ENCODE data around the gene ANKRD9. TPM values are rescaled to one million over a fixed set of nuclear protein-coding genes. Genes with fewer than 3 reads are reported as not detected.

Gene ANKRD9
- total and polyA plus RNA-seq, 10 of the 15 experiments (the other 5 are each of a cell fraction or from before 2014, with no cell fraction given): 0.03 to 3.6 (median 0.49) TPM

DNA sequence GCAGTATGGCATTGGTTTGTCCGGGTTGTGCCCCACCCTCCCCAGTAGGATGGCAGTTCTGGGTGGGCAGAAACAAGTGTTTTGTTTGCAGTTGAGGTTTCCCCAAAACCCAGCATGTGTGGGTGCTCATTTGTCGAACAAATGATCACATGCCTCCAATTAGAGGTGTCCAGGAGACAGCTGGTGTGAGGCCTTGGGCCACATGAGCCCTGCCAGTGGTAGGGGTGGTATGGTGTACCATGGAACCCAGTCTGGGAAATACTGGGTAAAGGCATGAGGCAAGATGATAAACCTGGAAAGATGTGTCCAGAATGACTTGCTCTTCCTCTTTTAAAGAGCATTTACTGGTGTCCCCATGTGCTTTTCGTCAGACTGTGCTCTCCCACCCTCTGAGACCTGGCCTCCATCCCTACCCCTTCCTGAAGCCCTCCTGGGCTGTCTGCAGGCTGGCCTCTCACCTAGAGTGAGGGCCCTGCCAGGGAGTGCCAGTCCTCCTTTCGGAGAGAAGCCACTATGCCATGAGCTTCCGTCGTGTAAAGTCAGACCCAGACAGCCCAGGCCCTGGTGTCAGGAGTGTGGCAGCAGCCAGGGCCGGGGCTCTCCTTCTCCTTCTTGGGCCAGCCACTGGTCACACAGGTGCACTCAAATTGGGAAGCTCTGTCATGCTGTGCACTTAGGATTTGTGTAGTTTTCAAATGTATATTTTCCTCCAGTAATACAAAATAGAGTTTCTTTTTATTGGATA lies 17.6 kb downstream of the ANKRD9 start (continued):
- TF ChIP-seq, protein P1, sequence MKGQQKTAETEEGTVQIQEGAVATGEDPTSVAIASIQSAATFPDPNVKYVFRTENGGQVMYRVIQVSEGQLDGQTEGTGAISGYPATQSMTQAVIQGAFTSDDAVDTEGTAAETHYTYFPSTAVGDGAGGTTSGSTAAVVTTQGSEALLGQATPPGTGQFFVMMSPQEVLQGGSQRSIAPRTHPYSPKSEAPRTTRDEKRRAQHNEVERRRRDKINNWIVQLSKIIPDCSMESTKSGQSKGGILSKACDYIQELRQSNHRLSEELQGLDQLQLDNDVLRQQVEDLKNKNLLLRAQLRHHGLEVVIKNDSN (IDR thresholded peaks at IDR 0.05; ENCODE audit: borderline replicate concordance, extremely low read length, insufficient read depth, low read depth, low read length): no peak
- TF ChIP-seq, protein P2, sequence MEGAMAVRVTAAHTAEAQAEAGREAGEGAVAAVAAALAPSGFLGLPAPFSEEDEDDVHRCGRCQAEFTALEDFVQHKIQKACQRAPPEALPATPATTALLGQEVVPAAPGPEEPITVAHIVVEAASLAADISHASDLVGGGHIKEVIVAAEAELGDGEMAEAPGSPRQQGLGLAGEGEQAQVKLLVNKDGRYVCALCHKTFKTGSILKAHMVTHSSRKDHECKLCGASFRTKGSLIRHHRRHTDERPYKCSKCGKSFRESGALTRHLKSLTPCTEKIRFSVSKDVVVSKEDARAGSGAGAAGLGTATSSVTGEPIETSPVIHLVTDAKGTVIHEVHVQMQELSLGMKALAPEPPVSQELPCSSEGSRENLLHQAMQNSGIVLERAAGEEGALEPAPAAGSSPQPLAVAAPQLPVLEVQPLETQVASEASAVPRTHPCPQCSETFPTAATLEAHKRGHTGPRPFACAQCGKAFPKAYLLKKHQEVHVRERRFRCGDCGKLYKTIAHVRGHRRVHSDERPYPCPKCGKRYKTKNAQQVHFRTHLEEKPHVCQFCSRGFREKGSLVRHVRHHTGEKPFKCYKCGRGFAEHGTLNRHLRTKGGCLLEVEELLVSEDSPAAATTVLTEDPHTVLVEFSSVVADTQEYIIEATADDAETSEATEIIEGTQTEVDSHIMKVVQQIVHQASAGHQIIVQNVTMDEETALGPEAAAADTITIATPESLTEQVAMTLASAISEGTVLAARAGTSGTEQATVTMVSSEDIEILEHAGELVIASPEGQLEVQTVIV (IDR thresholded peaks at IDR 0.05; ENCODE audit: borderline replicate concordance, partially characterized antibody): no peak
- no peak for TF ChIP-seq FOXK2 (IDR thresholded peaks at IDR 0.05)
- TF ChIP-seq, protein P3, sequence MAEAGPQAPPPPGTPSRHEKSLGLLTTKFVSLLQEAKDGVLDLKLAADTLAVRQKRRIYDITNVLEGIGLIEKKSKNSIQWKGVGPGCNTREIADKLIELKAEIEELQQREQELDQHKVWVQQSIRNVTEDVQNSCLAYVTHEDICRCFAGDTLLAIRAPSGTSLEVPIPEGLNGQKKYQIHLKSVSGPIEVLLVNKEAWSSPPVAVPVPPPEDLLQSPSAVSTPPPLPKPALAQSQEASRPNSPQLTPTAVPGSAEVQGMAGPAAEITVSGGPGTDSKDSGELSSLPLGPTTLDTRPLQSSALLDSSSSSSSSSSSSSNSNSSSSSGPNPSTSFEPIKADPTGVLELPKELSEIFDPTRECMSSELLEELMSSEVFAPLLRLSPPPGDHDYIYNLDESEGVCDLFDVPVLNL (IDR thresholded peaks at IDR 0.05; ENCODE audit: low read depth, low read length): no peak

- ChIA-PET POLR2A (no interaction called here), RAD21 (ENCODE audit: unreplicated experiment) (no interaction called here), SMC1A (ENCODE audit: uncharacterized antibody, unreplicated experiment) (no interaction called here), CTCF (no interaction called here)
- 39% methylated on average over 3 of the region's 3 CpGs for WGBS (ENCODE audit: insufficient coverage, insufficient replicate concordance, low lambda C conversion rate, missing lambda C conversion rate)
- Histone ChIP-seq H3K4me2 (ENCODE audit: control insufficient read depth, insufficient read depth) (no peak overlapping the region), H3K9ac (ENCODE audit: control insufficient read depth, insufficient read depth, low read length) (no peak overlapping the region), H2AFZ (ENCODE audit: control insufficient read depth, low read depth, low read length) (no peak overlapping the region), H3K79me2 (ENCODE audit: control insufficient read depth, insufficient read depth, low read length) (no peaks in the 10 kb centered on the region), H3K27ac (ENCODE audit: control insufficient read depth, insufficient read depth) (no peak overlapping the region), H3K36me3 (ENCODE audit: control insufficient read depth in 2 of 2, insufficient read depth in 2 of 2, low read length in 1 of 2) (no peaks in the 10 kb centered on the region), H3K4me1 (ENCODE audit: control insufficient read depth, insufficient read depth, low read length) (no peaks in the 10 kb centered on the region), H3K4me3 (no peak overlapping the region), H3K27me3 (replicated peaks in 1 of 2; ENCODE audit: control insufficient read depth in 2 of 2, insufficient read depth in 2 of 2, low read length in 1 of 2) (no peaks in the 10 kb centered on the region), H4K20me1 (ENCODE audit: control insufficient read depth, insufficient read depth) (no peaks in the 10 kb centered on the region), H3K9me3 (replicated peaks; ENCODE audit: control insufficient read depth, insufficient read depth, low read length) (no peaks in the 10 kb centered on the region)
- in situ Hi-C loops (cut with MboI): no loop called here
- intact Hi-C loops (cut with micrococcal nuclease; ENCODE audit: unreplicated experiment): no loop called here
- DNase-seq (ENCODE audit: low read depth, low spot score) (no peak), FAIRE-seq (no peak), ATAC-seq (no peak)
- TF ChIP-seq MXI1 (IDR thresholded peaks at IDR 0.05; ENCODE audit: low read depth, low read length) (no peak), MYB (IDR thresholded peaks at IDR 0.05; ENCODE audit: borderline replicate concordance, low read depth, low read length) (no peak), SPI1 (IDR thresholded peaks at IDR 0.05; ENCODE audit: borderline replicate concordance, insufficient read depth, low read depth, low read length) (no peak)
- BruUV-seq (replicated peaks): no TSS peak
These were observed 18.2 kb downstream of the ANKRD9 start for GRCh38 chr14:102491366-102491765.

Data from GM12878 (cell line).